Nephron progenitor cell (in vitro differentiated cells): ENCODE results near the gene APOBEC3C.
"Not testable (repeated sequence)": the region's sequence is repeated elsewhere in the genome, so short reads cannot be mapped to it uniquely, and the experiment has no call there.

Source experiments
- DNase-seq: peaks from one replicate; pipeline ENCODE4 v3.0.0; 2021
- H3K27ac Mint-ChIP-seq: 2 replicates; pipeline ENCODE4 v1.8.0; 2021; ENCODE audit warnings: mild to moderate bottlenecking, moderate library complexity, mixed read lengths
- H3K27me3 Mint-ChIP-seq: 2 replicates; pipeline ENCODE4 v1.8.0; 2021; ENCODE audit warnings: mild to moderate bottlenecking, low read depth, mixed read lengths; ENCODE audit not compliant: poor library complexity
- H3K36me3 Mint-ChIP-seq: 2 replicates; pipeline ENCODE4 v1.8.0; 2021; ENCODE audit warnings: low read depth, mixed read lengths
- H3K4me1 Mint-ChIP-seq: 2 replicates; pipeline ENCODE4 v1.8.0; 2021; ENCODE audit warnings: mixed read lengths
- H3K4me3 Mint-ChIP-seq: 2 replicates; pipeline ENCODE4 v1.8.0; 2021; ENCODE audit warnings: mild to moderate bottlenecking, moderate library complexity, mixed read lengths
- H3K9me3 Mint-ChIP-seq: 2 replicates; pipeline ENCODE4 v1.8.0; 2021; ENCODE audit warnings: mild to moderate bottlenecking, moderate library complexity, mixed read lengths
- TF ChIP-seq, protein P1 (sequence below): fragments of 200-600 bp; sonication (generic); IDR thresholded peaks from 2 replicates; pipeline ENCODE4 v1.5.0; 2021; ENCODE audit warnings: antibody characterized with exemption

APOBEC3C gene

DNA sequence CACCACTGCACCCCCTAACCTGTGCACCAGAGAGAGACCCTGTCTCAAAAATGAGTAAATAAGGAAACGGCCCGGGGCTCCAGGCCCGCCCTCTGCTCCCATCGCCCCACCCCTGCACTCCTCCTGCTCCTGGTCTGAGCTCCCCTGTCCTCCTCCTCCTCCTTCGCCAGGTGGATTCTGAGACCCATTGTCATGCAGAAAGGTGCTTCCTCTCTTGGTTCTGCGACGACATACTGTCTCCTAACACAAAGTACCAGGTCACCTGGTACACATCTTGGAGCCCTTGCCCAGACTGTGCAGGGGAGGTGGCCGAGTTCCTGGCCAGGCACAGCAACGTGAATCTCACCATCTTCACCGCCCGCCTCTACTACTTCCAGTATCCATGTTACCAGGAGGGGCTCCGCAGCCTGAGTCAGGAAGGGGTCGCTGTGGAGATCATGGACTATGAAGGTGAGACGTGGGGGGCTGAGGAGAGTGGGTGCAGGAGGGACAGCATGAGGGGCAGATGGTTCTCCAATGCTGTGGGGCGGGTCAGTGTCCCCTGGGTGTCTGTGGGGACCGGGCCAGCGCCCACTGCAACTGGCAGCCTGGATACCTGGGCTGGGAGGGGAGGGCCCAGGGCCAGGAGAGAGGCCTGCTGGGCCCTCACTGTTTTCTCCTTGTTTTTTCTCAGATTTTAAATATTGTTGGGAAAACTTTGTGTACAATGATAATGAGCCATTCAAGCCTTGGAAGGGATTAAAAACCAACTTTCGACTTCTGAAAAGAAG is 3.7 kb downstream of the APOBEC3C start:
- no peak for DNase-seq
- TF ChIP-seq, protein P1, sequence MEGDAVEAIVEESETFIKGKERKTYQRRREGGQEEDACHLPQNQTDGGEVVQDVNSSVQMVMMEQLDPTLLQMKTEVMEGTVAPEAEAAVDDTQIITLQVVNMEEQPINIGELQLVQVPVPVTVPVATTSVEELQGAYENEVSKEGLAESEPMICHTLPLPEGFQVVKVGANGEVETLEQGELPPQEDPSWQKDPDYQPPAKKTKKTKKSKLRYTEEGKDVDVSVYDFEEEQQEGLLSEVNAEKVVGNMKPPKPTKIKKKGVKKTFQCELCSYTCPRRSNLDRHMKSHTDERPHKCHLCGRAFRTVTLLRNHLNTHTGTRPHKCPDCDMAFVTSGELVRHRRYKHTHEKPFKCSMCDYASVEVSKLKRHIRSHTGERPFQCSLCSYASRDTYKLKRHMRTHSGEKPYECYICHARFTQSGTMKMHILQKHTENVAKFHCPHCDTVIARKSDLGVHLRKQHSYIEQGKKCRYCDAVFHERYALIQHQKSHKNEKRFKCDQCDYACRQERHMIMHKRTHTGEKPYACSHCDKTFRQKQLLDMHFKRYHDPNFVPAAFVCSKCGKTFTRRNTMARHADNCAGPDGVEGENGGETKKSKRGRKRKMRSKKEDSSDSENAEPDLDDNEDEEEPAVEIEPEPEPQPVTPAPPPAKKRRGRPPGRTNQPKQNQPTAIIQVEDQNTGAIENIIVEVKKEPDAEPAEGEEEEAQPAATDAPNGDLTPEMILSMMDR, result no peak
- Mint-ChIP-seq H3K9me3 (no peaks in the 10 kb centered on the region), H3K27ac (no peak overlapping the region), H3K4me1 (peaks cover 88% of the 10 kb centered on the region), H3K36me3 (no peaks in the 10 kb centered on the region), H3K4me3 (peak overlapping the region; percentile 70), H3K27me3 (peaks cover 3% of the 10 kb centered on the region)

DNA sequence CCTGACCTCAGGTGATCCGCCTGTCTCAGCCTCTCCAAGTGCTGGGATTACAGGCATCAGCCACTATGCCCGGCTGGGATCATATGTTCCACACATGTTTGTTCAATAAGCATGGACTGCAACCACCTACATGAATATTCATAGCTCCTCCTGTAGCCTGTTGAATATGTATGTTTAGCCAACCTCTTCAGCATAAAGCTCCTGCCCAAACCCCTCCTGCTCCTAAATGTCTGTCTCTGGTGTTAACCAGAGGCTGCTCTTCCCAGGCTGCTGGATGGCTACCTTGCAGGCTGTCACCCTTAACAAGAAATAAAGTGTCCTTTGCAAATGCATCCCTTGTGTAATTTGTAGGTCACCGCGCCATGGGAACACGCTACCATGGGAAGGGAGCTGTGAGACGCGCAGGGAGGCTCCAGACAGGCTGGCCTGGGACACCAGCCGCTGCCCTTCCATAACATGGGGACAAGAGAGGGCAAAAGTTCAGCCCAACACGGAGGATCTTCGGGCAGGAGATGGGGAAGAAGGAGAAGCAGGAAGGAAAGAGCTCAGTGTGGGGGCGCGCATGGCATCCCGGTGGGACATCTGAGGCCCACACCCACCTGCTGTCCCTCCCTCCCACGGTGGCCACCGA is 6.1 kb downstream of the APOBEC3C start:
- H3K27me3 Mint-ChIP-seq, H3K9me3 Mint-ChIP-seq, DNase-seq, H3K36me3 Mint-ChIP-seq: not testable (repeated sequence)
- Mint-ChIP-seq H3K4me3 (peak overlapping the region; percentile 59), H3K4me1 (peaks cover 84% of the 10 kb centered on the region), H3K27ac (peak overlapping the region; percentile 70)

DNA sequence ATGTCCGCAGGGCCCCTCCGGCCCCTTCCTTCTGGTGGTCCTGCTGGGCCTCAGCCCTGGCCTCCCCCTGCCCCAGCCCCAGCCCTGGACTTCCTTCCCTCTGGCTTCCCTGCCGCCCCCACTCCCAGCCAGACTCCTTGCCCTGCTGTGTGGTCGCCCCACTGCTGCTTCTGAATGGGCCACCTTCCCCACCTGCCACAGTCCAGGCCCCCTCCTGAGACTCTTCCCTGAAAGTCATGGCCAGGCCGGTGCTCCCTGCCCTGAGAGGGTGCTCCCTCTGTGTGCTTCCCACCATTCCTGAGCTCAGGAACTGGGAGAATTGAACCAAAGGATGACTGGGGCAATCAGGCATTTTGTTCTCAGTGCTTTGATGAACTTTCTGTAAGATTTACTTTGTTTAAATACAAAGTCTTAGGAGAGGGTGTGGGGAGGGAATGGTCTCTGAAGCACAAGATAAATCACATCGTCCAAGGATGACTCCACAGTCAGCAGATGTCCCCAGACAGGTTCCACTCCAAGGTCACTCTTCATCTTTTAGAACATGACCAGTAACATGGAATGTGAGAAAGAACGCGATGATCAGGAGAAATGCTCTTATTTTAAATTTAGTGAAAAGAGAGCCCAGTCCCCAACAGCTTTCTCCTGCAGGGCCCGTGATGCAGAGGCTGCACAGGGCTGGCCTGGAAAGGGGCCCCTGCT is 7.6 kb downstream of the APOBEC3C start:
- Mint-ChIP-seq H3K4me3 (peak overlapping the region; percentile 70), H3K36me3 (peaks cover 4% of the 10 kb centered on the region), H3K27ac (peak overlapping the region; percentile 96), H3K27me3 (peaks cover 10% of the 10 kb centered on the region), H3K4me1 (peaks cover 88% of the 10 kb centered on the region), H3K9me3 (no peaks in the 10 kb centered on the region)
- TF ChIP-seq, protein P1, result no peak
- DNase-seq, result no peak

DNA sequence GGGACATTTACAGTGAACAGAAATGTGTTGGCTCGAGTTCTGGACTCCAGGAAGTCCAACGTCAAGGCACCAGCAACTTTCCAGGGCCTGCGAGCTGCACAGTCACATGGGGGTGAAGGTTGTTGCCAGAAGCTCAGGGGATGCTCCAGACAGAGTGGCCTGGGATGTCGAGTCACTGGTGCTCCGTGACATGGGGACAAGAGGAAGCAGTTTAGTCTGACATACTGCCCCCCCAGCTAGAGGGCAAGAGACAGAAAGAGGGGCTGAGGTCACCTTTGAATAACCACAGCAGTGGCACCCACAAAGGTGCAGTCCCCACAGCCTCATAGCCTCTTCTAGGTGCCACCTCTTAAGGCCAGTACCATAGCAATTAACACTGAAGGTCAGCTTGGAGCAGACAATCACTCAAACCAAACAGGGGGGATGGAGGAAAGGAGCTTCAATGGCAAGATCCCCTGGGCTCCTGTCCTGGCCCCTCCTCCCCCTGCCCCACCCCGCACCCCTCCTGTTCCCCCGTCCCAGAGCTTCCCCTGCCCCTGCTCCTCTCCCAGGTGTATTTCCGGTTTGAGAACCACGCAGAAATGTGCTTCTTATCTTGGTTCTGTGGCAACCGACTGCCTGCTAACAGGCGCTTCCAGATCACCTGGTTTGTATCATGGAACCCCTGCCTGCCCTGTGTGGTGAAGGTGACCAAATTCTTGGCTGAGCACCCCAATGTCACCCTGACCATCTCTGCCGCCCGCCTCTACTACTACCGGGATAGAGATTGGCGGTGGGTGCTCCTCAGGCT is 10.7 kb downstream of the APOBEC3C start:
- DNase-seq, result no peak
- TF ChIP-seq, protein P1, result no peak
- Mint-ChIP-seq H3K4me1 (peaks cover 86% of the 10 kb centered on the region), H3K9me3 (no peaks in the 10 kb centered on the region), H3K4me3 (no peak overlapping the region), H3K27me3 (peaks cover 6% of the 10 kb centered on the region), H3K27ac (no peak overlapping the region), H3K36me3 (peaks cover 4% of the 10 kb centered on the region)

DNA sequence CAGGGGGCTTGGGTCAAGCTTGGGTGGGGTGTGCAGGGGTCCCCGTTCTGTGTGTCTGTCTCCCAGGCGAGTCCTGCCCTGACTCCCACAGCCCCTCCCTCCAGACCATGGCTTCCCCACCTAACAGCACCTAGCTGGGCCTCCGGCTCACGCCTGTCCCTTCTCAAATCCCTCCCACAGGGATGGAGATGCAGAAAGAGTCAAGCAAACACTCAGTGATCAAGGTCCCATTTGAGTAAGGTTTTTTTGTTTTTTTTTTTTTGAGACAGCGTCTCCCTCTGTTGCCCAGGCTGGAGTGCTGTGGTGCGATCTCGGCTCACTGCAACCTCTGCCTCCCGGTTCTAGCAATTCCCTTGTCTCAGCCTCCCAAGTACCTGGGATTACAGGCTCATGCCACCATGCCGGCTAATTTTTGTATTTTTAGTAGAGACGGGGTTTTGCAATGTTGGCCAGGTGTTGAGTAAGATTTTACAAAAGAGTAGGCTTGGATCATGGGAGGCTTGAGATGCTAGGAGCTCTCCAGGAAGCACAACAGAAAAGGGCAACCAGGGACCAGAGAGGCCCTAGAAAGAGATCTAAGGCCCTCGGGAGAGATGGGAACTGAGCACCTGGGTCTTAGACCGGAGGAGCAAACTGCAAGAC is 12.6 kb downstream of the APOBEC3C start:
- H3K9me3 Mint-ChIP-seq, result no peaks in the 10 kb centered on the region
- no peak for DNase-seq
- H3K4me3 Mint-ChIP-seq, result no peak overlapping the region
- H3K27ac Mint-ChIP-seq, result no peak overlapping the region
- H3K4me1 Mint-ChIP-seq, result peaks cover 87% of the 10 kb centered on the region
- TF ChIP-seq, protein P1, result no peak
- peaks cover 4% of the 10 kb centered on the region for H3K36me3 Mint-ChIP-seq
- H3K27me3 Mint-ChIP-seq, result peaks cover 11% of the 10 kb centered on the region
